GM21576 (cell line): Measurements from ENCODE around the gene WDR55.
A peak's percentile ranks its signal among the peaks of the same experiment; 100 is the strongest.
"Not testable (repeated sequence)": the region's sequence is repeated elsewhere in the genome, so short reads cannot be mapped to it uniquely, and the experiment has no call there.

Source experiments
- ATAC-seq: cut with Tn5 transposase; IDR thresholded peaks from one replicate; pipeline ENCODE4 v1.9.1; 2021; ENCODE audit warnings: mild to moderate bottlenecking, moderate library complexity; ENCODE audit not compliant: unreplicated experiment

WDR55 gene

GRCh38 chr5:140708787-140709186 is 44.1 kb downstream of the WDR55 start:
- not testable (repeated sequence) for ATAC-seq

GRCh38 chr5:140710899-140711552 is 46.3 kb downstream of the WDR55 start:
- ATAC-seq: peak; percentile 87

GRCh38 chr5:140711794-140712193 is 47.1 kb downstream of the WDR55 start:
- no peak for ATAC-seq

- no peak for ATAC-seq
Measured at GRCh38 chr5:140713562-140714094, 48.9 kb downstream of the WDR55 start.

- ATAC-seq: not testable (repeated sequence)
Measured at GRCh38 chr5:140716238-140716637, 51.5 kb downstream of the WDR55 start.

- ATAC-seq: no peak
Measured at GRCh38 chr5:140718266-140718592, 53.5 kb downstream of the WDR55 start.

GRCh38 chr5:140720738-140721137 is 56.0 kb downstream of the WDR55 start:
- not testable (repeated sequence) for ATAC-seq

- ATAC-seq: not testable (repeated sequence)
Measured at GRCh38 chr5:140721395-140721794, 56.7 kb downstream of the WDR55 start.
